ENCODE measurements around the gene GNAO1. TPM values are rescaled to one million over a fixed set of nuclear protein-coding genes. Genes with fewer than 3 reads are reported as not detected.

Gene GNAO1
- polyA plus RNA-seq, 1 donor: 1.0 TPM

DNA sequence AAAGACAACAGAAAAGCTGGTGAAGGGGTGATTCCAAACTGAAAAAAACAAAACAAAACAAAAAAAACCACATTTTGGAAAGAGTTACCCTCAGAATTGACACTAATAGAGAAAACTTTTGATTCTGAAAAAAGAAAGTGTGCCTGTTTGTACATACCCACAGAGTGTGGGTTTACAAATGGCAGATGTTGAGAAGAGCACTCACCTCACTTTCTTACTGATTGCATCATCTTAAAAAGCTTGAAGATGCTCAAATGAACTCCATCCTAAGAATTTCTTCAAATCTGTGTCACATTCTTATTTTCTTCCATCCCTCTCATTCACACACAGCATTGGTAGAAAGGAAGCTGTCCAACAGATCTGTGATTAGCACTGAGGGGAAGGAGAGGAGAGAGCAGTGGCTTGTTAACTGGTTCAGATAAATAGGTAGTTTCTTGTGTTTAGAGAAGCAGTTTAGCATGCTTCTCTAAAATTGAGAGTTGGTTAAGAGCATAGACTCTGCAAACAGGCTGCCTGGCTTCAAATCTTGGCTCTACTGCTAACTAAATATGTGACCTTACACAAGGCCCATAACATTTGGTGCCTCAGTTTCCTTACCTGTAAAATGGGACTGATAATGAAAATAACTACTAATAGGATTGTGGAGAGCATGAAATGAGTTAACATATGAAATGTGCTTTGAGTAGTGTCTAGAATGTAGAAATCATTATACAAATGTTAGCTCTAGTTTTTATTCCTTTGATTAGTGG, 6.9 kb downstream of the GNAO1 start:
- DNase-seq (ENCODE audit: low read depth): no peak

DNA sequence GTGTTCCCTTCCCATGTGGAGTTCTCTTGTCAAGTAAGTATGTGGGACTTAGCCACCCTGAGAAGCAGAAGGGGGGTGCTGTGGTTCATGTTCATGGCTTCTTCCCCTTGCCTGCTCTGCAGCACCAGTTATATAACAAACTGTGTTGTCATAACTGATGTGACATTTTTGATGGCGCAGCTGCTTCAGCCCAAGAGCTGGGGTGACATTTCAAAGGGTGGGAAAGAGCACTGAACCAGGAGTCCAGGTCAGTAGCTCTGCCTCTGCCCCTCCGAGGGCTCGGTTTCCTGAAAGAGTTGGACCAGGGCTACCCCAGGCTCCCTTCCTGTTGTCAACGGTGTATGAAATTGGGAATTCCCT, 7.4 kb downstream of the GNAO1 start:
- no peak for DNase-seq (ENCODE audit: low read depth)

DNA sequence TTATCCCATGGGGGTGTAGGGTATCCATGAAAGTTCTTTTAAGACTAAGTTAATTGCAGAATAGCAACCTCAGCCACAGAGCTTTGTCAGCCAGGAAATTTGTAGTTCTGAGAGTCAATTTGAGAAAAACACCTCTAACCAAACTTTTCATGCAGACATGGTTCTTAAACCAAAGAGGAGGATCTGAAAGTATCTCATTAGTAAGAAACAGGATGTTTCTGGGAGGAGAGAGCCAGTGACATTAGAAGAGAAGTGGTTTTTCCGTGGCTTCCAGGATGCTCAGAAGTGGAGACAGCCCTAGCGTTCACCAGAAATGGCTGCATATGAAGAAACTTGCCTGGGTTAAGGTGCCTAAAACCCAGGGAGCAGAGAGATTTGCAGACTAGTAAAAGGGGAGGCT, 7.9 kb downstream of the GNAO1 start:
- no peak for DNase-seq (ENCODE audit: low read depth)

DNA sequence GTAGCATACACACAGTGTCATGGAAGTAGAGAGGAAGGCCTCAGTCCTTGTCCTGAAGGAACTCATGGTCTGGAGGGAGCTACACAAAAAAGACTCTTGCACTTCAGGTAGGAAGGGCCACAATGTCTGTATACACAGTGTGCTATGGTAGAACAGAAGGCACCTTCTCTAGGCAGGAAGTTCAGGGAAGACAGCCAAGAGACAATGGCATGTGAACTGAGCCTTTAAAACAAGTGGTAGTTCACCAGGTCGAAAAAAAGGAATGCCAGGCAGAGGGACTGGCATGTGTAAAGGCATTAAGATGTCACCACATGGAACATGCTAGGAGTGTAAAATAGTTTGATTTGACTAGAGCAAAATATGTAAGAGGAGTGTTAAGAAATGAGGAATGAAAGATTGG, 9.7 kb downstream of the GNAO1 start:
- DNase-seq (ENCODE audit: low read depth): no peak

DNA sequence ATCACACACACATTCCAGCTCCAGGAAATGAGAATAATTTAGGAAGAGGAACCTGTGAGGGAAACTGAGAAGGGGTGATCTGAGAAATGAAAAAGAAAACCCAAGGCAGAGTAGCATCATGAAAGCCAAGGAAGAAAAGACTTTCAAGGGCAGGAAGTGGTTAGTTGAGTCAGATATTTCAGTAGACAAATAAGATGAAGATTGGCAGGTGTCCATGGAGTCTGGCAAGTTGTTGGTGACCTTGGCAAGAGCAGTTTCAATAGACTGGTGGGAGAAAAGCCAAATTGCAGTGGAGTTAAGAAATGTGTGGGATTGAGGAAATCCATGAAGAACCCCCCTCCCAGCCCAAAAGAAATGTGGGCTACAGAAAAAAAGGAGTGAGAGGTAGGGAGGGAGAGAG, 10.7 kb downstream of the GNAO1 start:
- DNase-seq (ENCODE audit: low read depth): no peak

DNA sequence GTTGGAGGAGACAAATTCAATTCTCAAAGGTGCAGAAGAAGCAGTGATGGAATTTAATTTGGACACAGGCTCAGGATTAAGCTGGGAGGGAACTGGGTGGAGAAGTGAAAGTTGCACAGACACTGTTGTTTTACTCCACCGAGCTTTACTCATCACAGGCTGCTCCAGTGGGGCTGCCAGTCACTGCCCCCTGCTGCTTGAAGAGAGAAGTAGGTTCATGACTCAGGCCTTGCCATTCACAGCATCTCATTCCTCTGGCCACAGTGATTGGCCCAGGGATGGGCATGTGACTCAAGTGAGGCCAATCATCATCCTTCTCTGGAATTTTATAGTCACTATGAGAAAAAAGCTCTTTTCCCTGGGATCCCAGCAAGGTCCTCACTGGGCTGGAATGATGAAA, 11.8 kb downstream of the GNAO1 start:
- DNase-seq (ENCODE audit: low read depth): no peak

DNA sequence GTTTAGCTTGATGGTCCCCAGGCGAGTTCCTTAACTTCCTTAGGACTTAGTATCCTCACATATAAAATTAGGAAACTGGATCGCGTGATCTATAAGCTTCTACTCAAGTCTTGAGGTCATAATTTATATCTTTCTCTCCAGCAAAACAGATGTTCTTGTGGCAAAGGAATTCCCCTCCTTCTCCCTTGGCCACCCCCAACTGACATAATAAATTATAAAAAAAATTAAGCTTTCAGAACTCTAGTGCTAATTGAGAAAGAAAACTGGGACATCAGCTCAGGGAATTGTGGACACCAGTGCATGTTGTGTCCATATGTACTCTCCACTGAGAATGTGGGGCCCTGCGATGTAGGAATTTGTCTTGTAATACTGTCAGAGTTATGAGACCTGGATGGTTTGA, 13.5 kb downstream of the GNAO1 start:
- no peak for DNase-seq (ENCODE audit: low read depth)

DNA sequence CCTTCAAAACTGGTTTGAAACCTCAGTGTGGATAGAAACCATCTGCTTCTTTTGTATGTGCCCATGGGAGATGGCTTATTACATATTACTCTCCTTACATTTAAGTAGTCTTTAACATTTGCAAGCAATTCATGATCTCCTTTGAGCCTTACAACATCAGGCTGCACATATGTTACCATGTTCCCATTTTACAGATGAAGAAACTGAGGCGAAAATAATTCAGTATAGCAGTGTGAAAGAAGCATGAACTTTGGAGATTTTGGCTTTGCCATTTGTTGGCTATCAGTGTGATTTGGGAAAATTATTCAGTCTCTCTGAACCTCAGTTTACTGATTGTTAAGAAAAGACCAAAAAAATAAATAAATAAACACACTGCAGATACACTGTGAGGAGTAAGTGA, 15.7 kb downstream of the GNAO1 start:
- DNase-seq (ENCODE audit: low read depth): no peak

DNA sequence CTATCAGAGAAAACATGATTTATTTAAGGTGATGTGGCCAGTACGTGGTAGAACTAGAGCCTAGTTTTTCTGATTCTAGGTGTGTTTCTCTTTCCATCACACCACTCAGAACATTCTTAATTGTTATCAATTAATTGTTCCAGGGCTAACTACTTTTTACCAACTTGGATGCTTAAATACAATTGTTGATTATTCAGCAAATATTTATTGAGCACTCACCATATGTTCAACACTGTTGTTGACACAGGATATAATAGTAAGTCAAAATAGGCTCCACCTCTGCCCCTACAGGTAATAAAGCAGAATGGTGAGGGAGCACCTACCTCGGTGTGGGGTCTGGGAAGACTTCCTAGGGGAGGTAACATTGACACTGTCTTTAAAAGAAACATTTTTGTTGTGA, 16.1 kb downstream of the GNAO1 start:
- no peak for DNase-seq (ENCODE audit: low read depth)

DNA sequence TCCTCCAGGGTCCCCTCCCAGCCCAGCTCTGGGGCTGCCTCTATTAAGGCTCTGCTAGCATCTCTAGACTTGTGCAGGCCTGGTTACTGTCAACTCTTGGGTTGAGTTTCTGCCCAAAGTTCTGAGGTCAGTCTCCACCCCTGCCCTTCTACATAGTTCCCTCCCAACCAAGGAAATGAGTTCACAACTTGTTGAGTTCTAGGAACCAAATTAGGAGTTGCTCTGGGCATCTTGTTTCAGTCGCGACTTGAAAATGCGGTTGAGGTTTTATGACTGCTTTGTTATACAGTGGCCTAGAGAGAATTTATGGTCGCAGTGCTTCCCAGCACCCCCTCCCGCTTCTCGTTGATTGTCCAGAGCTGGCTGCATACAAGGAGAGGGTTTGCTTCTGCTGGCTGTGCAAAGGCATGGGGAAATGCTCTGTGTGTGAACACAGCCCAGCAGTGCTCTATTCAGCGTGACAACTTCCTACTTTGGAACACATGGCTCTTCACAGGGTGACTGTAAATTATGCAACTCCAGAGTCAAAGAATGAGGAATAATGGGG, 20.2 kb downstream of the GNAO1 start:
- DNase-seq (ENCODE audit: low read depth): no peak

DNA sequence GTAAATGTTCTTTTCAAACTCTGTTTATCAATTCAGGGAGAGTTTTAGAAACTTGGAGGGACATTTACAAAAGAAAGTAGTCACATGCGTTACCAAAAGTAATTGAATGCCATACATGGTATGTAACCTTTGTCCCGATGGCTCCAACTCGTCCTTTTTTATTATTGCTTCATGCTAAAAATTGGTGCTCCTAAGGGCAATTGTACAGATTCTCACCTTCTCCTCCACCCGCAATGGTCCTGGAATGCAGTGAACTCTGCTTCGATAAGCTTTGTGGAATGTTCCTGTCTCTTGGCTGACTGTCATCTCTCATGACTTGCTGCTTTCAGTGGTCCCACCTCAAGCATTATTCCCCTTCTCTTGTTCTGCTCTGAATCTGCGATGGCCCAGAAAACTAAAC, 20.9 kb downstream of the GNAO1 start:
- no peak for DNase-seq (ENCODE audit: low read depth)

DNA sequence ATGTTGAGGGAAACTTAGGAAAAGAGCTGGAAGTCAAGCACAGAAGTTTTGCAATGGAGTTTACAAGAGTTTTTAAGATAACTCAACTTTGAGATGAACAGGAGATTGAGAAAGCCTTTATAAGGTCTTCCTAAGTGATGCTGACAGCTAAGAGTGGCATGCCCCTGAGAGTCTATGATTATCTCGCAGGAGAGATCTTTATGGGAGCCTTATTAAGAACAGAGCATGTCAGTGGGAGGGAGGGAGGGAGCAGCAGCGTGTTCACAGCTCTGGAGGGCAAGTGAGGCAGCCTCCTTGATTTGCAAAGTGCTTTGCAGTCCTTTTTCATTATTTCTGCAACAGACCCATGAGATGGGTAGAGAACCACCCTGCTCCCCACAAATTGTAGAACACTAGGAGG, 30.7 kb downstream of the GNAO1 start:
- no peak for DNase-seq (ENCODE audit: low read depth)

DNA sequence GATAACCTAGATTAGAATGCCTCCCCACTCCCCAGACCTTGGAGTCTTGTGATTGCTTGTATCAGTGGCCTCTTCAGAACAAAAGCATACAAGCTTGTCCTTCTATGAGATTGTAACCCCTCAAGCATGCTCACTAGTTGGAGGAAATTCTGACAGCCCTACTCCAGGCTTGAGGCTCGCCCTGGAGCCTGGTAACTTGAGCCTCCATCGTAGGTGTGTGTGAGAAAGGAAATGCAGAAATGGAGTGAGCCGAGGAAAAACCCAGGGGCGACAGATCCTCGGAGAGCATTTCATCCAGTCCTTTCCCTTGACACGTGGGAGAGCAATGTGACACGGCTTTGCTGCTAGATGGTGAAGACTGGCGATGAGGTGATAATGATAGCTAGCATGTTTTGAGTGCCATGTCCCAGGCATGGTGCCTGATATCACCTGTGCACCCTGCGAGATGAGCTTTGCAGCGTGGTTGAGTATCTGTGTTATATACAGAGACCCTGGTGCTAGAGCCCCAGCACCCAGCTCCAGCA, 31.2 kb downstream of the GNAO1 start:
- DNase-seq (ENCODE audit: low read depth): no peak

DNA sequence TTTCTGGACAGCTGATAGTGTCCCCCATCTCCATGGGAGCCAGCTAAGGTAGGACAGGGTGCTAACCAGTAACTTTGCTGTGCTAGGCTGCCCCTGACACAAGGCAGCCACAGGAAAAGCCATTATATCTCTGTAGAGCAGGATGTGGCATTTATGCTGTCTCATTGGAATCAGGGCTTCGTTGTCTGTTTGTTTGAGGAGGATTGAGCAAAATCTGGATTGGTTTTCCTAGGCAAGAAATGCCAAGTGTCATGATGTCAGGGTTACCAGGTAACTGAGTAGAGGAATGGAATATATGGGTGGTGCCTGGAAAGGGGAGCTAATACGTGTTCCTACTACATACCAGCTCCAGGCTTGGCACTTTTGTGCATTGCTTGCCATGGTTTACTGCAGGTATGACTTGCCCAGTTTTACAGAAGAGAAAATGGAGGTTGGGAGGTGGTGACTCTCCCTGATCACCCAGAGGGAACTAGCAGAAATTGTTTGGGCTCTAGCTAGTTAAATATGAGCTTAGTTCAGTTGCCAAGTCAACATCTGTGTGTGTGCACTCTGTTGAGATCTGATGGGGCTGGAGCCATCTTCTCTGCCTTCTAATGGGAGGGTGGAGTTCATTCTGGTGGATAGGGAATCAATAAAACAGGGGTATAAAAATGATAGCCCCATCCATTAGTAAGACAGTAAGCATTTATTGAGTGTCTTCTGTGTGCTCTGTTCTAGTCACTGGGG, 33.9 kb downstream of the GNAO1 start:
- no peak for DNase-seq (ENCODE audit: low read depth)

DNA sequence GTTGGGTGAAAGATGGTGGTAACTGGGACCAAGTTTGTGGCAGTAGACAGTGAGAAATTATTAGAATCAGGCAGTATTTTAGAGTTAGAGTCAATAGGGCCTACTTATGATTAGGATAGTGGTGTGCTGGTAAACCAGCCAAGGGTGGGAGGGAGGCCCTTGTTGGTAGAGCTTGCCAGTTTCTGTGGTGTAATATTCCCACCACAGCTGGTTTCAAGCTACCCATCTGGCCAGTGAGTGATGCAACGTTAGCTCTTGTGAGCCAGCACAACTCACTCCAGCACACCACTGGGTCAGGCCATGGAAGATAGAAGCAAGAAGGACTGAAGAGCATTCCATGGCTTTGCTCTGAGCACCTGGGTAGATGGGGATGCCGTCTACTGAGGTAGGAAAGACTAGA, 34.9 kb downstream of the GNAO1 start:
- no peak for DNase-seq (ENCODE audit: low read depth)

DNA sequence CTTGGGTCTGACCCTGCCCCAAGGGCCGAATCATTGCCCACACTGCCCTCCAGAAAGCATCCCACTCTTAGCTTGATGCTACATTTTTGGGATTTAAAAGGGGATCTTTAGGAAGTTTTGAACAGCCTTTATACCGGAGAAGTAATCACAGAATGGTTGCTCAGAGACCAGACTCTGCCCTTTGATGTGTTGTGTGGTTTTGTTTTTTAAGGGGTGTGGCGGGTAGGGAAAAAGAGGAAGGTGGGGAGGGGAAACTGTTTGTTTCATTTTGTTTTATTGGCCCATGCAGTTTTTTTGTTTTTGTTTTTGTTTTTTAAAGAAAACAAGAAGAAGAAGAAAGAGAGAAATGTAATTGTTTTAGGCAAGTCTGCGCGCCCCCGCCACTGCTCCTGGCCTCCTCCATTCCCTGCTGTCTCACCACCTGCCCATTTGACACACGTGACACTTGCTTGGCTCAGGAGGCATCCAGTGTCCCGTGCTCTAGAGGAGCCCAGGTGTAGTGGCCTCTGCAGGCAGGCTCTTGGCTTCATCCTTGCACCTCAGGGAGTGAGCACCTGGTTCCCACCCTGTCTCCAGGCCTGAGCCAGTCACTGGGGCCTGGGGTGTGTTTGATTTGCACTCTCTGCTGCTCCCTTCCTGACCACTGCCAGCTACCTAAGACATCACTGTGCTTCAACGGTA, 35.7 kb downstream of the GNAO1 start:
- DNase-seq (ENCODE audit: low read depth): no peak

DNA sequence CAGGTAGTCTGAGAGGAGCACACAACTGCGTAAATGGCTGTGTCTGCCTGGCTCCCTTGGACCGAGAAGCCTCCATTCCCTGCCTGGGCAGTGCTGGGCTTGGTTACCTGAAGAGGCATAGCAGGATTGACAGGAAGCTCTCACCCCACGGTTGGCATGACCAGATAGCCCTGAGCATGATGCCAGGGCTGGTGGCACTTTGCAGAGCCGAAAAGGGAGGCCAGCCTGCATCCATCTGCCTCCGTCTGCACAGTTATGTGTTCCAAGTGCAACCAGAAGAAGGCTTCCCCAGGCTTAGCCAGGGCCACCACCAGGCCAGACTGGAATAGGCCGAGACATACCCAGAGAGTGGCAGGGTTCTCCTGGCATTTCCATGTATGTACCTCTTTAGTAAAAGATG, 36.6 kb downstream of the GNAO1 start:
- no peak for DNase-seq (ENCODE audit: low read depth)

DNA sequence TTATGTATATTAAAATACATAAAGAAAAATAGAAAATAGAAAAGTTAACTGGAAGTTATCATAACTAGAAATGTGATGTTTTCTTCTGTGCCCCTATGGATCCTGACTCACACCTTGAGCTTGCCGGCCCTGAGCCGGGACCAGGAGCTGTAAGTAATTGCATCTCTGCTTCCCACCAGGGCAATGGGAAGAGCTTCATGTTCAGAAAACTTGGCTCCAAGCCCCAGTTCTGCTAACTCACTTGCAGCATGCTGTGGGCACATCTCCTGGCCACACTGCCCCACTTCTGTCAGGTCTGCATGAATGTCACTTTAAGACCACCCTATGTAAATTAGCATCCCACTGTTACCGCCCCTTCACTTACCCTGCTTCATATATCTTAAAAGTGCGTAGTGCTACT, 37.2 kb downstream of the GNAO1 start:
- DNase-seq (ENCODE audit: low read depth): no peak

DNA sequence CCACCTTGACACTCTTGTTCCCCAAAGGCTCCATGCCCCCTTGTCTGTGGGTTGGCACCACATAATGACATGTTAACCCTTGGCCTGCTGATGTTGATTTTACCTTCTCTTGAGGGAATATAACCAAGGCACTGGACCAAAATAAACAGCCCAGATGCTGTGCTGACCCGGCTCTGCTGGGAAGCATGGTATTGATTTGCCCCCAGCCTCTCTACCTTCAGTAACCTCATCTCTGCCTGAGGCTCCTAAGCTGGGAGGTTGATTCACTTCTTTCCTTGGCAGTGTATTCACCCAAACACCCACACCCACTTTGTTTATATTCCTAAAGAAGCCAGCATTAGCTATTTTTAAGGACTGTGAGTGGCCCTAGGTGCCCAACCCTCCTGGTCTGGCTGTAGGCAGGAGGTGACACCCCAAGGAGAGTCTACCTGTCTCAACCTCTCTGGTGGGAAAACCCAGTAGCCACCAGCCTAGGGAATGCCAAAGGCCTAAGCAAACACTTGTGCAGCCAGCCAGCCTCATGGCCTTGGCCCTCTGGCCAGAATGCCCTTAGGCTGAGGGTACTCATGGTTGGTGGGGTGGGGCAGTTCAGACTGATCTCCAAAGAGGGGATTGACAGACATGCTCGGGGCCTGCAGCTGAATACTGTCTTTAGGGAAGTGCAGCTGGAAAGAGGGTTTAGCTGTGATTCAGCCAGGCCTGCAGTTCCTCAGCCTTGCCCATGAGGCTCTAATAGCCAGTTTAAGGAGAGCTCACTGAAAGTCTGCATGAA, 42.7 kb downstream of the GNAO1 start:
- no peak for DNase-seq (ENCODE audit: low read depth)

DNA sequence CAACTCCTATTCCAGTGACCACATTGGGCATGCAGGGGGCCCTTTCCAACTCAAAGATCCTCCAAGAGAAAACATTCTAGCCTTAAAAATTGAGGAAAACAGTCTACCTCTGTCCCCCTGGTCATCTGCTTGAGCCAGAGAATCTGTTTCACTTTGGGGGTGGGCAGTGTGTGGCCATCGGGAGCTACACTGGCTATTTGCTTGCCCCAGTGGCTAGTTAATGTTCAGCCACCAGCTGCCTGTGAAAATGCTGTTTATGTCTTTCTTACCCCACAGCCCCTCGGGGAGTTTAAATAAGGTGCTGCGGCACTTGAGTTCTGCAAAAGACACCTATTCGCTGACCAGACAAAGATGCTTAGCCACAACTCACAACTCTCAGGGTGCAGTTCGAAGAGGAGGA, 43.4 kb downstream of the GNAO1 start:
- DNase-seq (ENCODE audit: low read depth): no peak

DNA sequence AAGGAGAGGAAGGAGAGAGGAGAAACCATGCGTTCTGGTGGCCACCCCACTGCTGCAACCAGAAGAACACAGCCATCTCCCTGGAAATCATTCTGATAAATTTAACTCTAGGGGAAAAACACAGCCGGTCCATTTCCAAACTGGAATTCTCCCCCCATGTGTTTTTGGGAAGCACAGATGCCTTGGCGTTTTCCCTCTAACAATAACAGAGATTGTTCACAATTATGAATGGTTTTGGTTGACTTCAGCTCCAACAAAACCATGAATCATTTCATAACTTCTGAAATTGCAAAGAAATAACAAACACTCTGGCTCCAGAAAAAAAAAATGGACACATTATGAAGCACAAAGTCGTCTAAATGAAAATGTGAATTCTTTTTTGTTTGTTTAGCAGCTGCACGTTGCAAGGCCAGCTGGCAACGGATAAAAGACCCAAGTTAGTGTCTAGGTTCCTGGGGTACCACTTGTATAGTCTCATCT, 46.2 kb downstream of the GNAO1 start:
- DNase-seq (ENCODE audit: low read depth): no peak

DNA sequence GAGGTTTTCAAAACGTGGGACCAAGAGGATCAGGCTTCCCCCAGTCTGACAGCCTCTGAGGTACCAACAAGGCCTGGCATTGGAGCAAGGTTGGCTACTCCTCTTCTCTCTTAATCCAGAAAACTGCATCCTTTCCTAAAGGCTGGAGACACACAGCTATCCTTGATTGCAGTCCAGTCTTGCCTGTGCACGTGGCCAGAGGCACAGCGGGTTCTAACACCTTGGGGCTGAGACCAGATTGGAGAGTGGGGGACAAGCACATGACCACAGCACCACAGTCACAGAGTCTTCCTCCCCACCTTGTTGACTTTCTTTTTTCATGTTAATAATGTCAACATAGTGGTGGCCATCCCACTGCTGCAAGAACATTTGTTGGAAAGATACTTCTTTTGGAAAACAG, 46.9 kb downstream of the GNAO1 start:
- DNase-seq (ENCODE audit: low read depth): no peak

All from forelimb muscle (tissue), 1 donor.